COR-L47 (cell line): ENCODE data around the gene FARP2.
A peak's percentile ranks its signal among the peaks of the same experiment; 100 is the strongest.
"Not testable (repeated sequence)": the region's sequence is repeated elsewhere in the genome, so short reads cannot be mapped to it uniquely, and the experiment has no call there.

Experiments used
- DNase-seq: peaks from one replicate; lab custom pipeline; 2025; lab: John Stamatoyannopoulos, UW

Gene FARP2

DNA sequence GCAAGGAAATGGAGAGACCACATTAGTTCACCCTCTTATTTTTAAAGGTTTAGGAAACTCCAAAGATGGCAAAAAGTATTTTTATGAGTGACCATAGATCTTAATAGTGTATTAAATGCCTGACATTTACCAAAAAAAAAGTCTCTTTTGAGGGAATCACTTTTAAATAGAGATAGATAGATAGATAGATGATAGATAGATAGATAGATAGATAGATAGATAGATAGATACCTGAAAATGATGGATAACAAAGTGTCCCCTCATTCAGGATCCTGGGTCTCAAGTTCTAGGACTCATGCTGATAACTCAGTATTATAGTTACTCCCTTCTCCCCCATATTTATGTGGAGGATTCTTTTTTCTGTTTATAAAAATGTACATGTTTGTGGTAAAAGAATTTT is 52.8 kb downstream of the FARP2 start:
- no peak for DNase-seq

- no peak for DNase-seq
Observed at GRCh38 chr2:241410739-241411176, 54.7 kb downstream of the FARP2 start.

DNA sequence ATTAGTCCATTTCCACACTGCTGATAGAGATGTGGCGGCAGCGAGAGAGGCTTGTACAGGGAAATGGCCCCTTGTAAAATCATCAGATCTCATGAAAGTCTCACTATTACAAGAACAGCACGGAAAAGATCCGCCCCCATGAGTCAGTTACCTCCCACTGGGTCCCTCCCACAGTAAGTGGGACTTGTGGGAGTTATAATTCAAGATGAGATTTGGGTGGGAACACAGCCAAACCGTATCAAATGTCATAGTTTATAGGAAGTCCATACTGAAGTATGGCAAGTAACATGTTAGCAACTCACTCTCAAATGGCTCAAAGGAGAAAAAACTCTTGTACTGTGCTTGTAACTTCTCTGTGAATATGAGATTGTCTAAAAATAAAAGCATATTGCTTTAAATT is 56.1 kb downstream of the FARP2 start:
- no peak for DNase-seq

- not testable (repeated sequence) for DNase-seq
Observed at GRCh38 chr2:241413501-241413900, 57.4 kb downstream of the FARP2 start.

DNA sequence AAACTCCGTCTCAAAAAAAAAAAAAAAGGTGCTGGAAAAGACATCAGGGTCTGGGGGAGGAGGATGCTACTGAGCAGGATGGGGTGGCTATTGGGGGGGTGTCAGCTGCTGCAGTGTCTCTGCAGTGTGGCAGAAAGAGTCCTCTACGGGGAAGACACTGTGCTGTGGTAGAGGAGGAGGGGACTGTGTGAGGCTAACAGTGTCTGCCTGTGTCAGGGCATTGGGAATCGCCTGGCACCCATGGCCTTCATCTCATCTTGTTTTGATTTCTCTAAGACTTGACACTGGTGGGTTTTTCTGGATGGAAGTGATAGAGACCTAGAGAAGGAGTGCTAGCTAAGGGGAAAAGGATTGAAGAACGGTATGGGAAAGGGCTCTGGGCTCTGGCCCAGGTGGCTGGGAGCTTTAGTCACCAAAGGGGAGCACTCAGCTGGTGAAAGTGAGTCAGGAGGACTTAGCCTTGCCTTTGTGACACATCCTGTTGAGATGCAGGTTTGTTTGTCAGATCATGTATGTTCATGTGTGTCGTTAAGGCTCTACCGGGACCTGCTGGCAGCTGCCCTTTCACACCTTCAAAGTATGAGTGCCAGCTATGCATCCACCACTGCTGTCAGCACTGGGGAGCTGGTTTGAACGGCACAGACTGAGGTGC is 58.0 kb downstream of the FARP2 start:
- no peak for DNase-seq

GRCh38 chr2:241415196-241415595 is 59.1 kb downstream of the FARP2 start:
- no peak for DNase-seq

GRCh38 chr2:241417626-241418025 is 61.5 kb downstream of the FARP2 start:
- DNase-seq, result peak; percentile 40

GRCh38 chr2:241421330-241421729 is 65.2 kb downstream of the FARP2 start:
- DNase-seq, result no peak

DNA sequence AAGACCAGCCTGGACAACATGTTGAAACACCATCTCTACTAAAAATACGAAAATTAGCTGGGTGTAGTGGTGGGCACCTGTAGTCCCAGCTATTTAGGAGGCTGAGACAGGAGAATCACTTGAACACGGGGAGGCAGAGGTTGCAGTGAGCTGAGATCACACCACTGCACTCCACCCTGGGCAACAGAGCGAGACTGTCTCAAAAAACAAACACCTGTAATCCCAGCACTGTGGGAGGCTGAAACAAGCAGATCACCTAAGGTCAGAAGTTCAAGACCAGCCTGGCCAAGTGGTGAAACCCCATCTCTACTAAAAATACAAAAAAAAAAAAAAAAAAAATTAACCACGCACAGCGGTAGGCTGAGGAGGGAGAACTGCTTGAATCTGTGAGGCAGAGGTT is 65.9 kb downstream of the FARP2 start:
- DNase-seq, result not testable (repeated sequence)

DNA sequence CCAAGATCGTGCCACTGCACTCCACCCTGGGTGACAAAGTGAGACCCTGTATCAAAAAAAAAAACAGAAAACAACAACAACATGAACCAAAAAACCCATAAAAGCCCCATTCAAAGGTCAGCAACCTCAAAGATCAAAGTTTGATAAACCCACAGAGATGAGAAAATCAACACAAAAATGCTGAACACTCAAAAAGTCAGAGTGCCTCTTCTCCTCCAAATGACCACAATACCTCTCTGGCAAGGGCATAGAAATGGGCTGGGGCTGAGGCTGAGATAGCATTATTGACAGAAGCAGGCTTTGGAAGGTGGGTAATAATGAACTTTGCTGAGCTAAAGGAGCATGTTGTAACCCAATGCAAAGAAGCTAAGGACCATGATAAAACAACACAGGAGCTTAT is 66.3 kb downstream of the FARP2 start:
- DNase-seq, result no peak

DNA sequence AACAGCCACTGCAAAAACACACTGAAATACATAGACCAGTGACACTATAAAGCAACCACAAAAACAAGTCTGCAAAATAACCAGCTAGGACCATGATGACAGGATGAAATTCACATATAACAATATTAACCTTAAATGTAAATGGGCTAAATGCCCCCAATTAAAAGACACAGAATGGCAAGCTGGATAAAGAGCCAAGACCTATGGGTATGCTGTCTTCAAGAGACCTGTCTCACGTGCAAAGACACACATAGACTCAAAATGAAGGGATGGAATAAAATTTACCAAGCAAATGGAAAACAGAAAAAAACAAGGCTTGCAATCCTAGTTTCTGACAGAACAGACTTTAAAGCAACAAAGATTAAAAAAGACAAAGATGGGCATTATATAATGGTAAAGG is 67.4 kb downstream of the FARP2 start:
- not testable (repeated sequence) for DNase-seq

GRCh38 chr2:241425368-241425767 is 69.3 kb downstream of the FARP2 start:
- no peak for DNase-seq

DNA sequence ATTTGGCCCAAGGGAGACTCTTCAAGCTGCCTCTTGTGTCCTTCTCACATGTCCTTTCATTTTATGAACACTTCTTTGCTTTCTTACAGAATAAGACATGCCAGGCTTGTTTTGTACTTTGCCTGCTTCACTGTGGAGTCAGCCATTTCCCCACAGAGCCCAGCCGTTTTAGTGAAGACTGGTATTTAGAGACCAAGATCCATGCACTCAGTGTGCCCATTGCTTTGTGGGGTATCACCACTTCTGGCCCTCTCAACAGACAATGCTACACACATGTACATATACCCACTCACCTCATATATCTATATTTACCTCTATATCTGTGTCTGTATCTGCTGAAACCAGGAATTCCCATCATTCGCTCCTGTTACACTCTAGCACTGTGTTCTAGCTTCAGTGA is 74.1 kb downstream of the FARP2 start:
- no peak for DNase-seq

DNA sequence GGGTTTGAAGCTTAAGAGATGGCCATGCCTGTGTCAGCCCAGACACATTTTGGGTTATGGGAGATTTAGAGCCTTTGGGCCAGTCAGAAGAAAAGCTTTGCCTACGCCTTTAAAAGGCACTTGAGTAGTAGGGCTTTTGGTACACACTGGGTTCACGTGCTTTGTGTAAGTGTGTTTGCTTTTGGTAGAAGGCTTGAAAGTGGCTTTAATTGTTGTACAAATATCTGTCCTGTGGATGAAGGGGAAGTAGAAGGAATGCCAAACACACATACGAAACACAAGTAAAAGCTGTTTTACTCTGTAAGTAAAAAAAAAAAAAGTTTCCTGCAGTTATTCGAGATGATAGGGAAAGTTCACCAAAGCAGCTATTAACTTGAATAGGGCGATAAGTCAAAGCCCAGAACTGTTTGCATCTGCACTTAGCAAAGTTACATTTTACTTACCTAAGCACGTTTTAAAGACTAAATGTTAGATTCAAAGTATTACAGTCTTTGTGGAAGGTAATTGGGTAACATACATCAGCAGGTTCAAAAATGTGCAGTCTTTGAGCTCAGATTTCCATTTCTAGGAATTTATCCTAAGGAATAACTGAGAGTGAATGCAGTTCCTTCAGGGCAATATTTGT is 76.9 kb downstream of the FARP2 start:
- DNase-seq, result no peak

DNA sequence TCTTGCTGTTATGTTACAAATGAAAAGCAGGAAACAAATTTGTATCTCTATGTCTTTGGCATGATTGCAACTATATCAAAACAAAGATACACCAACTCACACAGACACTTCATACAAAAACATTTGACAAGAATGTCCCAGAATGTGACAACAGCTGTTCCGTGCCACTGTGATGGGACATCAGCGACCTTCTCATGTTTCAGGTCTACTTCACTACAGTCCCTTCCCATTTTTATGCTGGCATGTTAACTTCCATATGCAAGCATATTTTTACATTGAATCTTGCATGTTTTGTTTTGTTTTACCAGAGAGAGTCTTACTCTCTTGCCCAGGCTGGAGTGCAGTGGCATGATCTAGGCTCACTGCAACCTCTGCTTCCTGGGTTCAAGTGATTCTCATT is 81.1 kb downstream of the FARP2 start:
- no peak for DNase-seq

DNA sequence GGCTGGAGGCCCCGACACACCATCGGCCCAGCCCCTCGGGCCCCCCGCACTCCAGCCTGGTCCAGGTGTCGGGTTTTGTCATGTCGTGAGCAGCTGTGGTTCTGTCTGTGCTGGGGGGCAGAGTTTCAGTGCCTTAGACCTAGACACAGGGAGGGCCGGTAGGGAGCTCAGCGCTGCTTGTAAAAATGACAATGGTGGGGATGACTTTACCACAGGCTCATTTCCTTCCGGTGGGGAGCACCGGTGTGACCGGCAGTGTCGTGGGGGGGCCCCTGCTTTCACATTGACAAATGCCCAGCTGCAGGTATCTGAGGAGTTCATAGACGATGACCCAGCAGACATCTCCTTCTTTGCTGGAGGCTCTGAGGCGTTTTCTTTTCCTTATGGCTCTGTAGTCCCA is 85.4 kb downstream of the FARP2 start:
- DNase-seq, result no peak

DNA sequence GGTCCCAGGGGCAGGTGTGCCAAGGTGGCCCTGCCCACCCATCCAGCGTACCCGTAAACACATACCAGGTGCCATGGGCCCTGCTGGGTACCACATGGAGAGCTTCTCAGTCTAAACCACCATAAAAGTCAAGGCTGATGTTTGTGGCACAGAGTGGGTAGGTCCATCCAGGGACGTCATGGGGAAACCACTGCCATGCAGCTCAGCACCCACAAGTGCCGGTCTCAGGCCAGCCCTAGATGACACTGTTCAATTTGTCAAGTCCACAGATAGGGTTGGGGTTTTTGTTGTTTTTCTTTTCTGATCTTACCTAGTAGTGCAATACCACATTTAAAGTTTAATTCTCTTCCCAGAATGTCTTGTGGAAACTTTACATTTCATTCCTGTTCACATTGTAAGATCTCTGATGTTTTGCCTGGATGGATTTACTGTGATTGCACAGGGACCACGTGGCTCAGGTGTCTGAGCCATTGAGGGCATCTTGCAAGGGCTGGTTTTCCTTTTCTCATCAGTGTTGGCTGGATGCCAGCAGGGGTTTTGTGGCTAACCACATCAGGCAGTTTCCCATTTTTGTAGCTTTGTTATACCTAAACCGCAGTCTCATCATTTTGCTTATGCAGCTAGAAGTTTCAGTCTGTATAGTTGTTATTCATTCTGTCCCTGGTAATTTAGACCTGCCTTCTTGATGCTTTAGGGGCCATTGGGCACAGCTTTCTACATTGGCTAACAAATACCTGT is 87.6 kb downstream of the FARP2 start:
- no peak for DNase-seq

DNA sequence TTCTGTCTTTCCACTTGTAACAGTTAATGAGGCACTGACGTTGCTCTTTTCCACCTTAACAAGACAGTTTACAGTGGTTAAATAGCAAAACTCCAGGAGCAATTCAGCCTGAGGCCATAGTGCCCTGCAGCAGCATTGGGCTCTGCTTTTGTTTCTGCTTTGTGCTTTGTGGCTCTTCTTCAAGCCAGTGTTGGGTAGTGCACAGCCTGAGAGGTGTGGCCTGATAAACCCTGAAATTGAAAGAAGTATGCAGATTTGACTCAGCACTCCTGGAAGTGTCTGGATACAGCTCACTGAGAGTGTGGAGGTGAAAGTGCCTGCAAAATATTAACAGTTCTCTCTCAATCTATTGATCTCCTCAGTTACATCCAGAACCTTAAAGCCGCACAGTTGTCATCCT is 89.3 kb downstream of the FARP2 start:
- no peak for DNase-seq

DNA sequence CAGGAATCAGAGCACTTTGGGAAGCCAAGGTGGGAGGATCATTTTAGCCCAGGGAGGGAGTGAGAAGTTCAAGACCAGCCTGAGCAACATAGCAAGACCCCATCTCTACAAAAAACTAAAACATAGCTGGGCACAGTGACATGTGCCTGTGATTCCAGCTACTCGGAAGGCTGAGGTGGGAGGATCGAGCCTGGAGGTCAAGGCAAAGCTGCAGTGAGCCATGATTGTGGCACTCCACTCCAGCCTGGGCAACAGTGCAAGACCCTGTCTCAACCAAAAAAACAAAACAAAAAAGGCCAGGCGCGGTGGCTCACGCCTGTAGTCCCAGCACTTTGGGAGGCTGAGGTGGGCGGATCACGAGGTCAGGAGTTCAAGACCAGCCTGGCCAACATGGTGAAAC is 94.0 kb downstream of the FARP2 start:
- DNase-seq, result not testable (repeated sequence)

- no peak for DNase-seq
Observed at GRCh38 chr2:241451840-241452506, 95.9 kb downstream of the FARP2 start.

- DNase-seq, result not testable (repeated sequence)
Observed at GRCh38 chr2:241453919-241454318, 97.8 kb downstream of the FARP2 start.

GRCh38 chr2:241454837-241455485 is 98.9 kb downstream of the FARP2 start:
- DNase-seq, result no peak
